Spleen (tissue), 11 donors: ENCODE results near the gene SCGB1A1. TPM values are rescaled to one million over a fixed set of nuclear protein-coding genes. Genes with fewer than 3 reads are reported as not detected.

ENCODE experiments used
- DNase-seq: peaks from one replicate; pipeline ENCODE4 v3.0.0-alpha.2; 2020
- H3K27ac ChIP-seq, 8 donors: fragments of 200-600 bp; sonication (generic) in 7 of 8; 1 replicate in 4 of 8; 2 replicates in 4 of 8; pipeline versions ENCODE4 v1.5.0 to v1.8.0; 2016 to 2021; ENCODE audit warnings: inconsistent platforms in 4 of 8, mild to moderate bottlenecking in 4 of 8, moderate library complexity in 1 of 8
- H3K27me3 ChIP-seq, 7 donors: fragments of 200-600 bp; sonication (generic) in 6 of 7; replicated peaks in 1 of 7; 1 replicate in 4 of 7; 2 replicates in 3 of 7; pipeline versions ENCODE4 v1.5.0 to v1.8.0; 2016 to 2021; ENCODE audit warnings: inconsistent platforms in 3 of 7, mild to moderate bottlenecking in 1 of 7
- H3K36me3 ChIP-seq, 6 donors: fragments of 200-600 bp; sonication (generic) in 5 of 6; 1 replicate in 4 of 6; 2 replicates in 2 of 6; pipeline versions ENCODE4 v1.5.0 to v1.8.0; 2016 to 2021; ENCODE audit warnings: inconsistent platforms in 2 of 6
- H3K4me1 ChIP-seq, 6 donors: fragments of 200-600 bp; sonication (generic) in 5 of 6; 1 replicate in 3 of 6; 2 replicates in 3 of 6; pipeline versions ENCODE4 v1.5.0 to v1.8.0; 2016 to 2021; ENCODE audit warnings: inconsistent platforms in 3 of 6
- H3K4me3 ChIP-seq, 8 donors: fragments of 200-600 bp; sonication (generic) in 7 of 8; 1 replicate in 4 of 8; 2 replicates in 4 of 8; pipeline versions ENCODE4 v1.5.0 to v1.8.0; 2016 to 2021; ENCODE audit warnings: inconsistent platforms in 4 of 8, mild to moderate bottlenecking in 4 of 8, moderate library complexity in 2 of 8
- H3K9me3 ChIP-seq, 8 donors: fragments of 200-600 bp; sonication (generic) in 7 of 8; 1 replicate in 4 of 8; 2 replicates in 4 of 8; pipeline versions ENCODE4 v1.5.0 to v1.8.0; 2016 to 2021; ENCODE audit warnings: inconsistent platforms in 4 of 8
- POLR2A ChIP-seq, 3 donors: fragments of 450-650 bp; IDR thresholded peaks; one replicate each; pipeline ENCODE4 v1.5.1; 2017; ENCODE audit warnings: antibody characterized with exemption in 3 of 3, mild to moderate bottlenecking in 1 of 3
- POLR2AphosphoS5 ChIP-seq, 3 donors: sonication (generic); formaldehyde crosslinking; IDR thresholded peaks; one replicate each; pipeline ENCODE4 v1.5.1; 2017; ENCODE audit warnings: antibody characterized with exemption in 3 of 3
- WGBS, 5 donors: extraction: QIAGEN DNeasy Blood & Tissue Kit in 3 of 5; methylation state at CpG; one replicate each; pipeline versions ENCODE4 v1.1.5 to v1.1.7; 2013 to 2018; 5-methylcytosine and 5-hydroxymethylcytosine counted together
- intact Hi-C: fragments of 100-400 bp; cut with DNase I; formaldehyde crosslinking; loops from one replicate; pipeline ENCODE4 v1.15.0; 2023; ENCODE audit warnings: low total_unique reads
- polyA plus RNA-seq, 3 donors: library from polyadenylated mRNA; stranded (reverse); fragments of 200-250 nt; gene quantifications; one replicate each; pipeline ENCODE4 v1.2.1, GENCODE V29; 2013
- total RNA-seq, 7 donors: library from RNA; depleted of rRNA in 3 of 7; stranded (reverse); fragments of >200 nt in 3 of 7; fragmentation: NEBNext Ultra II Directional in 4 of 7; extraction: Animal tissue kit (Norgen Biotek cat#: 25700) in 4 of 7; gene quantifications; one replicate each; pipeline versions ENCODE4 v1.1.0 to v1.2.1, GENCODE V29; 2016 to 2021
- TF ChIP-seq, protein P1 (sequence below), 11 experiments: fragments of 200-600 bp in 7 of 11; fragments of 450-650 bp in 4 of 11; sonication (generic) in 4 of 11; IDR thresholded peaks in 8 of 11; conservative IDR thresholded peaks in 3 of 11; 1 replicate in 7 of 11; 2 replicates in 4 of 11; pipeline versions ENCODE4 v1.4.0 to v1.8.0; 2016 to 2021; ENCODE audit warnings: antibody characterized with exemption in 11 of 11, inconsistent platforms in 4 of 11, mild to moderate bottlenecking in 1 of 11
- donor health status: healthy with polysubstance abuse.
- donor health status: DM: no; HTN: no; CAD: no; lungs with moderate emphysema.
- donor health status: DM: no; HTN: no; CAD: no.
- donor health status: Bipolar disorder and iron deficiency.
- donor health status: healthy.
- donor health status: DM: no; HTN: no; CAD: no.
- donor health status: DM: yes; HTN: yes; CAD: no.

SCGB1A1 gene
- total and polyA plus RNA-seq, 10 donors = 0.35 TPM; not detected in 9

- no peaks in the 10 kb centered on the region for H3K36me3 ChIP-seq
- WGBS, 5 donors = 82 to 89% (median 87%) methylated on average over 5 of the region's 5 CpGs
- peaks cover 10 to 59% (median 35%) of the 10 kb centered on the region in 6 donors for H3K4me1 ChIP-seq
- no peak overlapping the region for H3K4me3 ChIP-seq
- no peaks in the 10 kb centered on the region for H3K27me3 ChIP-seq
- peak overlapping the region in 5 of 8 donors; percentile 63 to 77 (median 69) for H3K27ac ChIP-seq
- TF ChIP-seq, protein P1, sequence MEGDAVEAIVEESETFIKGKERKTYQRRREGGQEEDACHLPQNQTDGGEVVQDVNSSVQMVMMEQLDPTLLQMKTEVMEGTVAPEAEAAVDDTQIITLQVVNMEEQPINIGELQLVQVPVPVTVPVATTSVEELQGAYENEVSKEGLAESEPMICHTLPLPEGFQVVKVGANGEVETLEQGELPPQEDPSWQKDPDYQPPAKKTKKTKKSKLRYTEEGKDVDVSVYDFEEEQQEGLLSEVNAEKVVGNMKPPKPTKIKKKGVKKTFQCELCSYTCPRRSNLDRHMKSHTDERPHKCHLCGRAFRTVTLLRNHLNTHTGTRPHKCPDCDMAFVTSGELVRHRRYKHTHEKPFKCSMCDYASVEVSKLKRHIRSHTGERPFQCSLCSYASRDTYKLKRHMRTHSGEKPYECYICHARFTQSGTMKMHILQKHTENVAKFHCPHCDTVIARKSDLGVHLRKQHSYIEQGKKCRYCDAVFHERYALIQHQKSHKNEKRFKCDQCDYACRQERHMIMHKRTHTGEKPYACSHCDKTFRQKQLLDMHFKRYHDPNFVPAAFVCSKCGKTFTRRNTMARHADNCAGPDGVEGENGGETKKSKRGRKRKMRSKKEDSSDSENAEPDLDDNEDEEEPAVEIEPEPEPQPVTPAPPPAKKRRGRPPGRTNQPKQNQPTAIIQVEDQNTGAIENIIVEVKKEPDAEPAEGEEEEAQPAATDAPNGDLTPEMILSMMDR (IDR thresholded peaks at IDR 0.05 in 8 of 11, conservative IDR thresholded peaks at IDR 0.05 in 3 of 11) = no peak
- no peak for TF ChIP-seq POLR2AphosphoS5 (IDR thresholded peaks at IDR 0.05)
- H3K9me3 ChIP-seq = no peaks in the 10 kb centered on the region
- intact Hi-C loops = no loop called here
- peak; percentile 44 for DNase-seq
These were observed 17.5 kb upstream of the SCGB1A1 start for GRCh38 chr11:62401356-62401755.

- H3K36me3 ChIP-seq = no peaks in the 10 kb centered on the region
- DNase-seq = peak; percentile 64
- intact Hi-C loops = no loop called here
These were observed 17.0 kb upstream of the SCGB1A1 start for GRCh38 chr11:62401811-62402210.

DNA sequence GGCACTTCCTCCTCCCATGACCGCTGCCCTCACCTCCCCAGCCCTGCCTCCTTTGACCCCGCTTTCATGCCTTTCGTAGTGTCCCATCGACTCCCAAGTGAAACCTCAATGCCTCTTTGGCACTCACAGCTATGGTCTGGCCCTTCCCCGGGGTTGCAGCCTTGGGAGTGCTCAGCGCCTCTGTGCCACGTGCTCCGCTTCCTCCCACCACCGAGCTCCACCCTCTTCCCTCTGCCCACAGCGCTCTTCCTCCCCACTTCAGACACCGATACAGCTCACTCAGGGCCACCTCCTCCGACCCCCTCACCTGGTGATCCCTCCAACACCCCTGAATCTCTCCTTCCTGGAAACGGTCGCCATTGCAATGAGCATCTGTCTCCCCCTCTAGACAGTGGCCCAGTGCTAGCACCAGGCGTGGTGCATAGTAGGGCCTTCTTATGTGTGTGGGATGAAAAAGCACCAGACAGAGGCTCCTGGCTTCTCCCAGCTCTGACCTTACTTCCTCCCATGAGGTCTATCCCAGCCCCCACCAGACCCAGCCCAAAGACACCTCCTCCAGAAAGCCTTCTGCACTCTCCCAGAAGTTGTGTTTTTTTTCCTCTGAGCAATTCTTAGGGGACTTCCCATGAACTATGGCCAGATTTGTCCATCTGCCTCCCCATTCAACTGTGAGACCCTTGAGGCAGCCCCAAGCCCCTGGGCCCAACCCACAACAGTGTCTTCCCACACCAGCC is 16.4 kb upstream of the SCGB1A1 start:
- Histone ChIP-seq H3K27me3 (no peaks in the 10 kb centered on the region), H3K4me1 (peaks cover 10 to 59% (median 35%) of the 10 kb centered on the region in 6 donors), H3K36me3 (no peaks in the 10 kb centered on the region), H3K9me3 (no peaks in the 10 kb centered on the region), H3K4me3 (peak overlapping the region in 1 of 8 donors; percentile 35), H3K27ac (peak overlapping the region in 6 of 8 donors; percentile 35 to 77 (median 68))
- WGBS, 5 donors = 27 to 37% (median 30%) methylated on average over 15 of the region's 15 CpGs
- intact Hi-C loops = no loop called here
- DNase-seq = peak; percentile 88
- TF ChIP-seq POLR2AphosphoS5 (IDR thresholded peaks at IDR 0.05) (peak; percentile 39 to 70 (median 66)), POLR2A (IDR thresholded peaks at IDR 0.05) (no peak)

More at GRCh38 chr11:62401811-62402210, 17.0 kb upstream of the SCGB1A1 start:
- Histone ChIP-seq H3K27ac (peak overlapping the region in 6 of 8 donors; percentile 35 to 77 (median 68)), H3K4me1 (peaks cover 10 to 59% (median 35%) of the 10 kb centered on the region in 6 donors), H3K4me3 (peak overlapping the region in 1 of 8 donors; percentile 35), H3K27me3 (no peaks in the 10 kb centered on the region), H3K9me3 (no peaks in the 10 kb centered on the region)
- WGBS, 5 donors = 55 to 70% (median 59%) methylated on average over 7 of the region's 7 CpGs
- no peak for TF ChIP-seq POLR2A (IDR thresholded peaks at IDR 0.05)

DNA sequence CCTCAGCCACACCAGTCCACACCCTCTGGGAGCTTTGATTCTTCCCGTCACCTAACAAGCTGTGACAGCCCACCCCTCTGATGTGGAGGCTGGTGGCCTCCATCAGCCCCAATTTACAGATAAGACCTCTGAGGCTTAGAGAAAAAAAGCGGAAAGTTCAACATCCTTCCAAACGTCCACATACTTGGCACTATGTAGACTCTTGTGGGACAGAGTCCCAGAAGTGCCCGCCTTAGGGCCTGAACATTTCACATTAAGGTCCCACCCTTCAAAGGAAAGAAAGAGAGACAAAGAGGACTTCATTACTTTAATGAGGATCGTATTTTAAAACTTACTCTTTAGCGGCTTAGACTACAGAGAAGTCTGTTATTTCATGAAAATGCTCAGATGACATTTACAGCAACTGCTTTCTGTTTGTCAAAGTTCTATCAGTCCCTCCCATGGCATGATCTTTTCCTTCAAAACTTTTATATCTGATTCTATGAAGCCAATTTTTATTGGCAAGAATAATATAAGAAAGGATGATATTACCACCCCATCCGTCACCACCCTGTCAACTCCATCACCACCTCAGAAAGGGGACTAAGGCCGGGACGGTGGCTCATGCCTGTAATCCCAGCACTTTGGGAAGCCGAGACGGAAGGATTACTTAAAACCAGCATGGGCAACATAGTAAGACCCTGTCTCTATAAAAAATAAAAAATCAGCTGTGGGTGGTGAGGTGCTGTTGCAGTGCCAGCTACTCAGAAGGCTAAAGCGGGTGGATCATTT is 15.7 kb upstream of the SCGB1A1 start:
- TF ChIP-seq POLR2AphosphoS5 (IDR thresholded peaks at IDR 0.05) = no peak
- TF ChIP-seq, protein P1 (IDR thresholded peaks at IDR 0.05 in 8 of 11, conservative IDR thresholded peaks at IDR 0.05 in 3 of 11) = no peak
- H3K4me3 ChIP-seq = no peak overlapping the region
- WGBS, 5 donors = 81 to 91% (median 88%) methylated on average over 12 of the region's 12 CpGs
- intact Hi-C loops = no loop called here
- no peak for DNase-seq
- no peaks in the 10 kb centered on the region for H3K9me3 ChIP-seq
- no peaks in the 10 kb centered on the region for H3K27me3 ChIP-seq
- peak overlapping the region in 5 of 8 donors; percentile 63 to 77 (median 69) for H3K27ac ChIP-seq
- H3K4me1 ChIP-seq = peaks cover 10 to 53% (median 34%) of the 10 kb centered on the region in 6 donors
- H3K36me3 ChIP-seq = no peaks in the 10 kb centered on the region

GRCh38 chr11:62404435-62404834 is 14.4 kb upstream of the SCGB1A1 start:
- DNase-seq = no peak
- intact Hi-C loops = no loop called here
- Histone ChIP-seq H3K27me3 (no peaks in the 10 kb centered on the region), H3K9me3 (no peaks in the 10 kb centered on the region), H3K36me3 (no peaks in the 10 kb centered on the region), H3K27ac (no peak overlapping the region), H3K4me1 (peaks cover 10 to 41% (median 29%) of the 10 kb centered on the region in 6 donors), H3K4me3 (no peak overlapping the region)
- TF ChIP-seq POLR2AphosphoS5 (IDR thresholded peaks at IDR 0.05) = no peak
- TF ChIP-seq, protein P1 (IDR thresholded peaks at IDR 0.05 in 8 of 11, conservative IDR thresholded peaks at IDR 0.05 in 3 of 11) = no peak
- 91 to 97% (median 95%) methylated on average over 6 of the region's 6 CpGs for WGBS, 5 donors
